ENCODE results near the gene IGF2R. TPM values are rescaled to one million over a fixed set of nuclear protein-coding genes. Genes with fewer than 3 reads are reported as not detected.
"Not testable (repeated sequence)": the region's sequence is repeated elsewhere in the genome, so short reads cannot be mapped to it uniquely, and the experiment has no call there.

Gene IGF2R, protein sequence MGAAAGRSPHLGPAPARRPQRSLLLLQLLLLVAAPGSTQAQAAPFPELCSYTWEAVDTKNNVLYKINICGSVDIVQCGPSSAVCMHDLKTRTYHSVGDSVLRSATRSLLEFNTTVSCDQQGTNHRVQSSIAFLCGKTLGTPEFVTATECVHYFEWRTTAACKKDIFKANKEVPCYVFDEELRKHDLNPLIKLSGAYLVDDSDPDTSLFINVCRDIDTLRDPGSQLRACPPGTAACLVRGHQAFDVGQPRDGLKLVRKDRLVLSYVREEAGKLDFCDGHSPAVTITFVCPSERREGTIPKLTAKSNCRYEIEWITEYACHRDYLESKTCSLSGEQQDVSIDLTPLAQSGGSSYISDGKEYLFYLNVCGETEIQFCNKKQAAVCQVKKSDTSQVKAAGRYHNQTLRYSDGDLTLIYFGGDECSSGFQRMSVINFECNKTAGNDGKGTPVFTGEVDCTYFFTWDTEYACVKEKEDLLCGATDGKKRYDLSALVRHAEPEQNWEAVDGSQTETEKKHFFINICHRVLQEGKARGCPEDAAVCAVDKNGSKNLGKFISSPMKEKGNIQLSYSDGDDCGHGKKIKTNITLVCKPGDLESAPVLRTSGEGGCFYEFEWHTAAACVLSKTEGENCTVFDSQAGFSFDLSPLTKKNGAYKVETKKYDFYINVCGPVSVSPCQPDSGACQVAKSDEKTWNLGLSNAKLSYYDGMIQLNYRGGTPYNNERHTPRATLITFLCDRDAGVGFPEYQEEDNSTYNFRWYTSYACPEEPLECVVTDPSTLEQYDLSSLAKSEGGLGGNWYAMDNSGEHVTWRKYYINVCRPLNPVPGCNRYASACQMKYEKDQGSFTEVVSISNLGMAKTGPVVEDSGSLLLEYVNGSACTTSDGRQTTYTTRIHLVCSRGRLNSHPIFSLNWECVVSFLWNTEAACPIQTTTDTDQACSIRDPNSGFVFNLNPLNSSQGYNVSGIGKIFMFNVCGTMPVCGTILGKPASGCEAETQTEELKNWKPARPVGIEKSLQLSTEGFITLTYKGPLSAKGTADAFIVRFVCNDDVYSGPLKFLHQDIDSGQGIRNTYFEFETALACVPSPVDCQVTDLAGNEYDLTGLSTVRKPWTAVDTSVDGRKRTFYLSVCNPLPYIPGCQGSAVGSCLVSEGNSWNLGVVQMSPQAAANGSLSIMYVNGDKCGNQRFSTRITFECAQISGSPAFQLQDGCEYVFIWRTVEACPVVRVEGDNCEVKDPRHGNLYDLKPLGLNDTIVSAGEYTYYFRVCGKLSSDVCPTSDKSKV (N-terminal part only)
- total RNA-seq: 156 TPM
- long read RNA-seq, full-length matches to known transcripts: 10 of 163 reads
- long read RNA-seq, partial matches to known transcripts: 132 of 163 reads
- long read RNA-seq, other reads (novel, unspliced or antisense): 21 of 163 reads

GRCh38 chr6:159968295-159969203 lies at the start of gene IGF2R:
IGF2R (plus strand) TSS chr6:159969082; CDS start chr6:159969247, 165 bp downstream.
- Histone ChIP-seq H3K4me3 (peak within 1 kb of the TSS; percentile 96), H3K27ac (peak within 1 kb of the TSS; percentile 97), H3K4me1 (peaks cover 36% of the 10 kb centered on the region), H3K36me3 (no peaks in the 10 kb centered on the region), H3K9me3 (no peaks in the 10 kb centered on the region), H3K27me3 (ENCODE audit: low read depth) (no peaks in the 10 kb centered on the region)
- ATAC-seq (peak; percentile 95), DNase-seq (peak; percentile 96)
- TF ChIP-seq, protein P1, sequence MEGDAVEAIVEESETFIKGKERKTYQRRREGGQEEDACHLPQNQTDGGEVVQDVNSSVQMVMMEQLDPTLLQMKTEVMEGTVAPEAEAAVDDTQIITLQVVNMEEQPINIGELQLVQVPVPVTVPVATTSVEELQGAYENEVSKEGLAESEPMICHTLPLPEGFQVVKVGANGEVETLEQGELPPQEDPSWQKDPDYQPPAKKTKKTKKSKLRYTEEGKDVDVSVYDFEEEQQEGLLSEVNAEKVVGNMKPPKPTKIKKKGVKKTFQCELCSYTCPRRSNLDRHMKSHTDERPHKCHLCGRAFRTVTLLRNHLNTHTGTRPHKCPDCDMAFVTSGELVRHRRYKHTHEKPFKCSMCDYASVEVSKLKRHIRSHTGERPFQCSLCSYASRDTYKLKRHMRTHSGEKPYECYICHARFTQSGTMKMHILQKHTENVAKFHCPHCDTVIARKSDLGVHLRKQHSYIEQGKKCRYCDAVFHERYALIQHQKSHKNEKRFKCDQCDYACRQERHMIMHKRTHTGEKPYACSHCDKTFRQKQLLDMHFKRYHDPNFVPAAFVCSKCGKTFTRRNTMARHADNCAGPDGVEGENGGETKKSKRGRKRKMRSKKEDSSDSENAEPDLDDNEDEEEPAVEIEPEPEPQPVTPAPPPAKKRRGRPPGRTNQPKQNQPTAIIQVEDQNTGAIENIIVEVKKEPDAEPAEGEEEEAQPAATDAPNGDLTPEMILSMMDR (IDR thresholded peaks at IDR 0.05): no peak
- intact Hi-C loops (cut with DNase I): no loop called here

GRCh38 chr6:159919800-159920199 lies 49.1 kb upstream of the IGF2R start:
- Histone ChIP-seq H3K4me1 (no peaks in the 10 kb centered on the region), H3K9me3 (no peaks in the 10 kb centered on the region), H3K27ac (no peak overlapping the region), H3K27me3 (ENCODE audit: low read depth) (no peaks in the 10 kb centered on the region), H3K36me3 (no peaks in the 10 kb centered on the region), H3K4me3 (no peak overlapping the region)
- ATAC-seq: no peak
- intact Hi-C loops (cut with DNase I): no loop called here
- DNase-seq: no peak
- TF ChIP-seq, protein P1 (IDR thresholded peaks at IDR 0.05): no peak

DNA sequence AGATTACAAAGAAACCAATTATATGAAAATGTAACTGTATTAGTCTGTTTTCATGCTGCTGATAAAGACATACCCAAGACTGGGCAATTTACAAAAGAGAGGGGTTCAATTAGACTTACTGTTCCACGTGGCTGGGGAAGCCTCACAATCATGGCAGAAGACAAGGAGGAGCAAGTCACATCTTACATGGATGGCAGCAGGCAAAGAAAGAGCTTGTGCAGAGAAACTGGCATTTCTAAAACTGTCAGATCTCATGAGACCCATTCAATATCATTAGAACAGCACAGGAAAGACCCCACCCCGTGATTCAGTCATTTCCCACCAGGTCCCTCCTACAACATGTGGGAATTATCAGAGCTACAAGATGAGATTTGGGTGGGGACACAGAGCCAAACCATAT lies 44.7 kb upstream of the IGF2R start:
- H3K27me3 ChIP-seq (ENCODE audit: low read depth); H3K4me1 ChIP-seq; ATAC-seq; DNase-seq; H3K36me3 ChIP-seq; H3K9me3 ChIP-seq; intact Hi-C loops (cut with DNase I); H3K27ac ChIP-seq; H3K4me3 ChIP-seq: not testable (repeated sequence)

DNA sequence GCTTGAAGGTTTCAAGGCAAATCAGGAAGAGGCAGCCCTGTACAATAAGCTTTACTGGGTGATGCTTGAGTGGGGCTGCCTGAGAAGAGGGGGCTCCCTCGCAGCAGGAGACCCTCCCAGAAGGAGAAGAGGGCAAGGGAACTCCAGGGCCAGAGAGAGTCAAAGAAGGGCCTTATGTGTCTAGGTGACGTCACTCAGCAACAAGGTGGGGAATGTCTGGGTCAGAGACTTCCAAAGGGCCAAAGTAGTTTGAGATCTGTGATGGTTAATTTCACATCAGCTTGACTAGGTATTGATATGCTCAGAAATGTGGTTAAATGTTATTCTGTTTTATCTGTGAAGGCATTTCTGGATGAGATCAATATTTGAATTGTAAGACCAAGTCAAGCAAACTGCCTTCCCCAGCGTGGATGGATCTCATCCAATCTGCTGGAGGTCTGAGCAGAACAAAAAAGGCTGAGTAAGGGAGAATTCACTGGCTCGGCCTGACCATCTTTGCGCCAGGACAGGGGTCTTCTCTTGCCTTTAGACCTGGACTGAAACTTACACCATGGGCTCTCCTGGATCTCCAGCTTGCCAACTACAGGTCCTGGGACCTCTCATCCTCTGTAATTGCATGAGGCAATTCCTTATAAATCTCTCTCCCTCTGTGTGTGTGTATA lies 42.2 kb upstream of the IGF2R start:
- DNase-seq (no peak), ATAC-seq (no peak)
- no peak overlapping the region for H3K4me3 ChIP-seq
- no peaks in the 10 kb centered on the region for H3K36me3 ChIP-seq
- H3K27ac ChIP-seq: no peak overlapping the region
- peaks cover 9% of the 10 kb centered on the region for H3K4me1 ChIP-seq
- TF ChIP-seq, protein P1 (IDR thresholded peaks at IDR 0.05): no peak
- intact Hi-C loops (cut with DNase I): no loop called here
- no peaks in the 10 kb centered on the region for H3K27me3 ChIP-seq (ENCODE audit: low read depth)
- no peaks in the 10 kb centered on the region for H3K9me3 ChIP-seq

- Histone ChIP-seq H3K27ac (no peak overlapping the region), H3K4me3 (no peak overlapping the region), H3K4me1 (peaks cover 9% of the 10 kb centered on the region), H3K36me3 (no peaks in the 10 kb centered on the region), H3K27me3 (ENCODE audit: low read depth) (no peaks in the 10 kb centered on the region), H3K9me3 (no peaks in the 10 kb centered on the region)
- intact Hi-C loops (cut with DNase I): no loop called here
- ATAC-seq (peak in 1 of 2 donors; percentile 50), DNase-seq (no peak)
- TF ChIP-seq, protein P1 (IDR thresholded peaks at IDR 0.05): no peak
Measured at GRCh38 chr6:159929819-159930218, 39.1 kb upstream of the IGF2R start.
